Measurements from ENCODE around the gene CELA2B. TPM values are rescaled to one million over a fixed set of nuclear protein-coding genes. Genes with fewer than 3 reads are reported as not detected.

The CELA2B gene
- total and polyA plus RNA-seq, 10 of the 15 experiments (the other 5 are each of a cell fraction or from before 2014, with no cell fraction given) = not detected

GRCh38 chr1:15519625-15520024, 43.7 kb downstream of the CELA2B start:
- Histone ChIP-seq H3K4me2 (ENCODE audit: control insufficient read depth, insufficient read depth) (no peak overlapping the region), H4K20me1 (ENCODE audit: control insufficient read depth, insufficient read depth) (no peaks in the 10 kb centered on the region), H3K9ac (ENCODE audit: control insufficient read depth, insufficient read depth, low read length) (no peak overlapping the region), H3K79me2 (ENCODE audit: control insufficient read depth, insufficient read depth, low read length) (peaks cover 6% of the 10 kb centered on the region), H3K9me3 (replicated peaks; ENCODE audit: control insufficient read depth, insufficient read depth, low read length) (no peaks in the 10 kb centered on the region), H3K27ac (ENCODE audit: control insufficient read depth, insufficient read depth) (no peak overlapping the region), H3K36me3 (ENCODE audit: control insufficient read depth in 2 of 2, insufficient read depth in 2 of 2, low read length in 1 of 2) (no peaks in the 10 kb centered on the region; a peak in 1 of 4 replicates), H3K27me3 (replicated peaks in 1 of 2; ENCODE audit: control insufficient read depth in 2 of 2, insufficient read depth in 2 of 2, low read length in 1 of 2) (no peaks in the 10 kb centered on the region), H2AFZ (ENCODE audit: control insufficient read depth, low read depth, low read length) (no peak overlapping the region), H3K4me3 (no peak overlapping the region), H3K4me1 (ENCODE audit: control insufficient read depth, insufficient read depth, low read length) (peaks cover 17% of the 10 kb centered on the region)
- intact Hi-C loops (cut with micrococcal nuclease; ENCODE audit: unreplicated experiment) = loop anchor here (10.0 kb wide), 2 partner anchors 325 to 455 kb away; partner anchors contain the start of genes SPEN and ZBTB17
- in situ Hi-C loops (cut with MboI) = no loop called here
- no TSS peak for BruUV-seq (replicated peaks)
- ChIA-PET RAD21 (ENCODE audit: unreplicated experiment) (no interaction called here), SMC1A (ENCODE audit: uncharacterized antibody, unreplicated experiment) (no interaction called here), POLR2A (no interaction called here), CTCF (no interaction called here)
- no peak for ATAC-seq
- FAIRE-seq = no peak
- WGBS (ENCODE audit: insufficient coverage, insufficient replicate concordance, low lambda C conversion rate, missing lambda C conversion rate) = 82% methylated on average over 3 of the region's 3 CpGs
- no peak for DNase-seq (ENCODE audit: low read depth, low spot score)
- TF ChIP-seq SMAD1 (IDR thresholded peaks at IDR 0.05; ENCODE audit: low read depth, partially characterized antibody) (no peak), BACH1 (IDR thresholded peaks at IDR 0.05; ENCODE audit: borderline replicate concordance) (no peak), TCF3 (IDR thresholded peaks at IDR 0.05; ENCODE audit: borderline replicate concordance, insufficient read depth, low read depth, low read length) (no peak), MTA2 (IDR thresholded peaks at IDR 0.05; ENCODE audit: low read depth) (no peak), CHD2 (IDR thresholded peaks at IDR 0.05; ENCODE audit: borderline replicate concordance, low read depth, low read length) (no peak), SKIL (IDR thresholded peaks at IDR 0.05; ENCODE audit: low read depth, poor library complexity, severe bottlenecking) (no peak), ZNF592 (IDR thresholded peaks at IDR 0.05) (no peak), WRNIP1 (IDR thresholded peaks at IDR 0.05; ENCODE audit: borderline replicate concordance, low read depth, low read length) (no peak), ESRRA (IDR thresholded peaks at IDR 0.05; ENCODE audit: low read length) (no peak)

All from GM12878 (cell line).